8988T (cell line): ENCODE results near the gene ADAM12.
A peak's percentile ranks its signal among the peaks of the same experiment; 100 is the strongest.
"Not testable (repeated sequence)": the region's sequence is repeated elsewhere in the genome, so short reads cannot be mapped to it uniquely, and the experiment has no call there.

Experiments used
- DNase-seq: peaks from one replicate; pipeline ENCODE4 v3.0.0; 2011

ADAM12 gene

DNA sequence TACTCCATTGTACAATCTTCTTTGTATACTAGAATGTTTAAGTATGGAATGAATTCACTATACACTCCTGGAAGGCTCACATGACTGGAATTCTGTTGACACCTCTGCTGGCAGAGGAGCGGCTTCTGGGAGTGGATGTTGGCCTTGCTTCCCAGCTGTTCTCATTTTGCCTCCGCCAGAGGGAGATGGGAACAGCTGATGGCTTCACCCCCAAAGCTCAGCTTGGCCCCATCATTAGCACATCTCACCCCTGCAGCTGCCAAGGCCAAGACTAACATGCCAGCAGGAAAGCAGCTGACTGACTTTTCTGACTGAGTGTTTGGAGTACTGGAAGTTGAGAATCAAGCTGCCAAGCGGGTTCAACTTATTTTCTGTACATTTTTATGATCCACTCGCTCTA lies 15.1 kb downstream of the ADAM12 start:
- DNase-seq: no peak

DNA sequence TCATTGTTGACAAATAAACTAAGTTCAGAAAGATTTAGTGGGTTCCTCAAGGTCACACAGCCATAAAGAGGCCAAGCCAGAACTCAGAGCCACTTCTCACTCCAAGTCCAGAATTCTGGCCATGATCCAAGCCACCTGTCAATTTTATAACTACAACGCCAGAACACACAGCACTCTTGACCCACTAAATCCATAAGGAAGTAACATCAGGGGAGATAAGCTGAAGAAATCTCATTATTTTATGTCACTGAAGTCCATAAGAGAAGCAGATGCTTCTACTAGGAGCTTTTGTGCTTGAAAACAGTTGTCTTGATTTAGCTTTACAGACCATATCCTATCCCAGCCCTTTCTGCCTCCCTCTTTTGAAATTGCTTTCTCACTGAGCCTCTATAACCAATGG lies 15.9 kb downstream of the ADAM12 start:
- no peak for DNase-seq

DNA sequence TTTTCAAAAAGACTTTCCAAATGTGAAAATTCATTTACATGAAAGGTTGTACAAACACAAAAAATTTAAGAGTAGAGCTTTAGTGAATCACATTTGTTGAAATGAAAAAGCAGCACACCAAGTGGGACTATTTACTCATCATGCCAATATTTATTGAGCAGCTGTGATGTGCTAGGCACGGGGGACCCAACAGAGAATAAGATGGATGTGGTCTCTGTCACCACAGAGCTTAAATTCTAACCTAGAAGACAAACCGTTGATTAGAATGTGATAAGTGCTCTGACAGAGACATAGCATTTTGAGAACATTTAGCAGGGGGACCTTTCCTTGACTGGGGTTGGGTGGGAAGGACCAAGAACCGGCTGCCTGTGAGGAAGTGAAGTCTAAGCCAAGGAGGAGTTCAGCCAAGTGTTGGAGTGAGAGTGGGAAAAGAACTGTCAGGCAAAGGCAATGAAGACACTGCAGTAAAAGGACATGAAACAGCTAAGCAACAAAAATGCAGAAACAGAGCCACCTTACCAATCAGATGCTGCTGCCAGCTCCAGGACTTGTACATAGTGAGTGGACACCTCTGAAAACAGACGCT lies 19.1 kb downstream of the ADAM12 start:
- no peak for DNase-seq

DNA sequence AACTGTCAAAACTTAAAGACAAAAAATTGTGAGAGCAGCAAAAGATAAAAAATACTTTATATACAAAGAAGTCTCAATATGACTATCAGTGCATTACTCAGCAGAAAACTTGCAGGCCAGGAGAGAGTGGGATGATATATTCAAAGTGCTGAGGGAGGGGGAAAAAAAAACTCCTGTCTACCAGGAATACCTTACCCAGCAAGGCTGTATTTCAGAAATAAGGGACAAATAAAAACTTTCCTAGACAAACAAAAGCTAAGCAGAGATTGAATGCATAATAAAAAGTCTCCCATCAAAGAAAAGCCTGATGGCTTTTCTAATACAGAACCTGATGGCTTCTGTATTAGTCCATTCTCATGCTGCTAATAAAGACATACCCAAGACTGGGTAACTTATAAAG lies 31.1 kb downstream of the ADAM12 start:
- no peak for DNase-seq

DNA sequence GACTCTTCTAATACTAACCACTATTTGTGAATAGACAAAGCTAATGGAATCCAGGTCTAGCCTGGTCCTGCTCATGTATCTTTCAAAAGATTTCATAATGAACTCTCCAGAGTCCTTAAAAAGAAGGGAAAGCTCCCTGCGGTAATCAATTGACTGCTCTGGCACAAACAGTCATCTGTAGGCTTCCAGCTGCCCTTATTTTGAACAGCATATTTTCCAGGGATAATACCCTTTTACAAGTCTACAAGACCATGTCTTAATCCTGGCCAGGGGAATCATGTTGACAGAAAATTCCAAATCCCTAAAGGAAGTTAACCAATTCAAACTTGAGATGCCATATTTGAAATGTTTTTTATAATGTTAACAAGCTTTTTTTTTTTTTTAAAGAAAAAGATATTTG lies 34.6 kb downstream of the ADAM12 start:
- no peak for DNase-seq

DNA sequence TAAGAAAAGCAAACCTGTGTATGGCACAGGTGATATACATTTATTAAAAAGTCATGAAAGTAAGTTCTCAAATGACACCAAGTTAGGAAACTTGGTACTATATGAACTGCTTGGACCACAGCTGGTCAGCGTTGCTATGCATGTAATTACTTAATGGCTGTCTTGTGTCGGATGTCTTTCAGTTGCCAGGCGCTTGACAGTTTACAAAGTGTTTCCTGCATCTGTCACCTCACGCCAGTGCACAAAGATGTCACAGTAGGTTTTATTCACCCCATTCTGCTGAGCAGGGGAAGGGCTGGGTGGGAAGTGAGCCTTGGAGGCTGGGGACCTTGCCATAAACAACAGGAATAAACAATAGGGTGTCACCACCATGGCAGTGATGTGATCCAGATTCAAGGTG lies 35.8 kb downstream of the ADAM12 start:
- DNase-seq: no peak

DNA sequence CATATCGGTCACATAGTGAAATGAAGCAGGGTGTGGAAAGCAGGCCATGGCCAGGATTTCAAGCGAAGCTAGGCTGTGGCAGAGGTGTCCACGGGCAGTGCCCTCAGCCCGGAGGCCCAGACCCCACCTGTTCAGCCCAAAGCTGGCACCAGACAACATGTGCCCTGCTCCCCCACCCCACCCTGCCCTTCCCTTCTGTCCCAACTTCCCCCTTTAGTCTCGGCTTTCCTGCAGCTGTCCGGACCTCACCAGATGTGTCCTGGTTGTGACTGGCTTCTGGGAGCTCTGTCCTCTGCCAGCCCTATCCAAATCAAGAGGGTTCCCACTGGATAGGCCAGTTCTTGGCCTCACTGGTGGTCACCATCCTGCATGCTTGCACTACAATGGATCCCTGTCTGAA lies 37.3 kb downstream of the ADAM12 start:
- no peak for DNase-seq

DNA sequence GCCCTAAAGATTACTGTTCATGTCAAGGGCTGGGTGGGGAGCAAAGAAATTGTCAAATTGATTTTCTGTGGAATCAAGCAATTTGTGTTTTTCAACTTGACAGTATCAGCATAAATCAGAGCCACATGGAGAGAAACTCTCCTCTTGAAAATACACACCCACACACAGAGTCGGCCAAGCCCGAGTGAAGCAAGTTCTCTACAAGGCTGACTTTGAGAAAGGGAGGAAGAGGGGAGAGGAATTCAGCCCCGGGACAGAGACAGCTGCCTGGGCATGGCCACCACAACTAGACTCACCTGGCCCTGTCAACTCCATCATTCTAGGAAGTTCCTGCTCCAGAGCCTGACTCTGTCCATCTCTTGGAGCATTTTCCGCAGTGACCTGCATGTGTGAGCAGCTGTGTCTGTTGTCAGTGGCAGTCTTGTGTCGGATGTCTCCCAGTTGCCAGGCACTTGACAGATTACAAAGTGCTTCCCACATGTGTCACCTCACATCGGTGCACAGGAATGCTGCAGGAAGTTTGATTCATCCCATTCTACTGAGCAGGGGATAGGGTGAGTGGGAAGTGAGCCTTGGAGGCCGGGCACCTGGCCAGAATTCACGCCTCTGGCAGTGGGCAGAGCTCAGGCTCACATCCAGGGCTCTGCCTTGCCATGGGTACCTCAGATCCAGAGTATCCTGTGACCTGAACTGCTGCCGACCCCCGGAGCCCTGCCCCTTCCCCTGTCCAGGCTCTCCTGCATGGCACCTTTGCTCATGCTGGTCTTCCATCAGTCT lies 37.9 kb downstream of the ADAM12 start:
- peak; percentile 55 for DNase-seq

DNA sequence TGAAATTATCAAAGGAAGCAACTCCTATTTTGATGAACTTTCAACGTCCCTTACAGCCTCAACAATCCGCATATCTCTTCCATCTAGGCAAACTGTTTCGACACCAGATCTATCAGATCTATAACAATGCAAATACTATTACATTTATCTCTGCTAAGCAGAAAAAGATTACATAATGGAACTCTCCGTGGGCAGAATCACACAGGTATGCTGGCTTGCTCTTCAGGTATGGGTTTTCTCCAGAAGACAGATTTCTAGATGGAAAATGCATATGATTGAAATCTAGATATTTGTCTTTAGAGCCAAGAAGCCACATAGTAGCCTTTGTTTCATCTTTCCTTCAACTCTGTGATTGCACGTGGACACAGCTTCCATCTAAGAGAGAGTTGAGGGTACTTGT lies 38.6 kb downstream of the ADAM12 start:
- DNase-seq: no peak

DNA sequence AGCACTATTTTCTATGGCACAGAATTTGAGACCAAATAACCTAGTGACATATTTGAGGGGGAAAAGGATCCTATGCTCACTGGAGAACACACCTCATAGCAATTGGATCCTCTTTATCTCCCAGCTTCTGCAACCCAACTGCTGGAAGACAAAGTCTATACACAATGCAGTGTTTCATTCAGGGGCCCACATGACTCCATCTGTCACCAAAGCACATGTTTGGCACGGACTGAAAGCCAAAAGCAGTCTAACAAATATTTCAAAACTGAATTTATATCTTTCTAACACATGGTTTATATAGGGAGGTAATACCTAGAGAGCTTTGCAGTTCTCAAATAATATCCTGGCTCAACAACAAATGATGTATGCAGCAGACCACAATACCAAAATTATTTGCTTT lies 39.2 kb downstream of the ADAM12 start:
- DNase-seq: no peak

DNA sequence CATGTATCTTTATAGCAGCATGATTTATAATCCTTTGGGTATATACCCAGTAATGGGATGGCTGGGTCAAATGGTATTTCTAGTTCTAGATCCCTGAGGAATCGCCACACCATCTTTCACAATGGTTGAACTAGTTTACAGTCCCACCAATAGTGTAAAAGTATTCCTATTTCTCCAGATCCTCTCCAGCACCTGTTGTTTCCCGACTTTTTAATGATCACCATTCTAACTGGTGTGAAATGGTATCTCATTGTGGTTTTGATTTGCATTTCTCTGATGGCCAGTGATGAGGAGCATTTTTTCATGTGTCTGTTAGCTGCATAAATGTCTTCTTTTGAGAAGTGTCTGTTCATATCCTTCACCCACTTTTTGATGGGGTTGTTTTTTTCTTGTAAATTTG lies 44.8 kb downstream of the ADAM12 start:
- DNase-seq: not testable (repeated sequence)

DNA sequence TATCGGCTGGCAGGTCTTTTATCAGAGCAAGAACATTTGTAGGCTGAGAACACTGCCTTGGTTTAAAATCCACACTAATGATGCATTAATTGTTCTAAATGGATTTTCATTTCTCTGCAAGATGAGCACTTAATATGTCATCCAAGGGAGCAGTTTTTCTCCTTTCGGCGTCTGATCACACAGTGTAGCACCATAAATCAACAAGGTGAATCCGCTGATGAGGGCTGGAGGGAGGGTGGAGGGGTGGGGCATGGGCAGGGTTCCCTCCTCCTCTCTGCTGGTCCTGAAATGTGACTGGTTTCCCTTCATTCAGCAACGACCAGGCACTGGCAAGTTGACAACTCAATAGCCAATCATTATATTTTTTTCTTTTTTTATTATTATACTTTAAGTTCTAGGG lies 45.6 kb downstream of the ADAM12 start:
- no peak for DNase-seq

DNA sequence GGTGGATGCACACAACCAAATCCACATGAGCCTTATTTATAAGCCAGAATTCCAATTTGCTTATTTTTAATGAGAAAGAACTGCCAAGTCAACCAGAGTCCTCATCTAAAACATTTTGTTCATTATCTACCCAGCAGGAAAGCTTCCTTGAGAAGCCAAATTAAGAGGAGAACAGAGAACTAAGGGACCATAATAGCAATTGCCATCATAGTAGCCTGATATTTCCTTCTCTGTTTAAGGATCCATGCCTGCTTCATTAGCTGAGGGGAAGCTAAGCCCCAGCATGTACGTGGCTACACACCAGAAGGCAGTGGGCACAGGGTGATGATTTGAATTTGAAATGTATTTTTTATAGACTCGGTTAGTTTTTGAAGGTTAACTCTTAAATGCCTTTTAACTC lies 46.8 kb downstream of the ADAM12 start:
- no peak for DNase-seq

DNA sequence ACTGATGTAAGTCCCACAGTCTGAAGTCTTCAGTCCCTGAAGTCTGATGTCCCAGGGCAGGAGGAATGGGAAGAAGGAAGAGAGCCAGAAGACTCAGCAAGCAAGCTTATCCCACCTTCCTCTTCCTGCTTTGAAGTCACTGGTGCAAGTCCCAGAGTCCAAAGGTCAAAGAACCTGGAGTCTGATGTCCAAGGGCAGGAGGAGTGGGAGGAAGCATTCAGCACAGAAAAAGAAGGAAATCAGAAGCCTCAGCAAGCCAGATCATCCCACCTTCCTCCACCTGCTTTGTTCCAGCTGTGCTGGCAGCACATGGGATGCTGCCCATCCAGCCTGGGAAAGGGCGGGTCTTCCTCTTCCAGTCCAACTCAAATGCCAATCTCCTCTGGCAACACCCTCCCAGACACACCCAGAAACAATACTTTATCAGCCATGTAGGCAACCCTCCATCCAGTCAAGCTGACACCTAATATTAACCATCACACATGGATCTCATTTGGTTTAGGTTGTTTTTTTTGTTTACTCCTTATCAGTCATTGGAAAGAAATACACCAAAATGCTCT lies 50.9 kb downstream of the ADAM12 start:
- no peak for DNase-seq

DNA sequence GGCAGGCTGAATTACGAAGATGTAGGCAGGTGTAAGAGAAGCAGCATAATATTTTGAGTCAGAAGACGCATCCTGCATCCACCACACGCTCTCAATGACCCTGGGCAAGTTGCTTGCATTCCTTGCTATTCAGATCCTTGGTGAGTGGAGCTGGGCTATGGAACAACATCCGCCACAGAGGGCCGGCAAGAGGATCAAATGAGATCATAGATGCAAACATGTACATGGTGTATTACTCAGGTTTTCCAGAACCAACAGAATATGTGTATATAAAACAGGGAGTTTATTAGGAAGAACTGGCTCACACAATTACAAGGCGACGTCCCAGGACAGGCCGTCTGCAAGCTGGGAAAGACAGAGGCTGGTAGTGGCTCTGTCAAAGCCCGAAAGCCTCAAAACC lies 51.5 kb downstream of the ADAM12 start:
- no peak for DNase-seq

DNA sequence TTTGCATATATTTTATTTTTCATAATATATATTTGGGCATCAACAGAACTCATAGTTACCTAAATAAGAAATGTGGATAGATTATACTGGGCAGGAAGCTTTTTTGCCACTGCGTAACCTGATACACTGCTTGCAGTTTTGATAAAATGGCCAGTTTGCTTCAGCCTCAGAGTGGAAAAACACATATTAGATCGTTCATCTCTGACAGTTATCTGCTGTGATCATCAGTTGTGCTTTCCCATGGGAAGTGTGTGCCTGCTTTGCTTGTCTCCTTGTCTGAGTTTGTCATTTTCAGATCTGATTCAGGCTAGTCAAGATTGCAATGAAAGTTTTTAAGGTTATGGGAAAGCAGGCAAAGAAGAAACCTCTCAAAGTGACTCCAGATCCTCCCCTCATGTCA lies 54.0 kb downstream of the ADAM12 start:
- DNase-seq: no peak

DNA sequence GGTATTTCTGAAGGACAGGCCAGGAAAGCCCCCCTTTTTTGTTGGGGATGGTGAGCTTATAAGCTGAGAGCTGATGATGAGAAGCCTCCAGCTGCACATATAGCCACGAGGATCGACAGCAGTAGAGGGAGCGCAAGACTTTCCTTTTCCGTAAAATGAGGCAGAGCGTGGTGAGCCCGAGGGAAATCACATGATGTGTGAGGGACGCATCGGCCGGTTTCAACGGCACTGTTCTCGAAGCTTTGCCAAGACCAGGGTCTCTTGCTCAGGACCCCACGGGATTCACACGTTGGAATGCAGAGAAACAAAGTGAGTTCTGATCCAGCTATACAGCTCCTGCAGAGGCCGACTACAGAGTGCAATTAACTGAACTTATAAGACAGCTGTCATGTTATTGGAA lies 55.7 kb downstream of the ADAM12 start:
- DNase-seq: no peak

DNA sequence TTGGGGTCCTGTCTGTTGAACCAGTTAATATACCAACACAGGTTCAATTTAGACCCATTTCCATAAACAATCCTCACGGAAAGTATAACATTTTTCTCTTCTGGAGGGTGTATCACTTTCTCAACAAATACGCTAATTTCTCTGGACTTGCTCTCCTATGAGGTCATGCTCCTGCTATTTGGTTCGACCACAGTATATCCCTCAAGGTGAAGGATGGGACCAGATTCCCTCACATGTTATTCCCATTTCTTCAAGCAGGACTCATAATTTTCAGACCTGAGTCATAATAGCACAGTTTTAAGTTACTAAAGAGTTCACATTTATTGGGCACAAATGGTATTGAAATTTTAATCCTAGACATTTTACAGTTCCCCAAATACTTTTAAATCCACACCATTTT lies 57.2 kb downstream of the ADAM12 start:
- DNase-seq: no peak

DNA sequence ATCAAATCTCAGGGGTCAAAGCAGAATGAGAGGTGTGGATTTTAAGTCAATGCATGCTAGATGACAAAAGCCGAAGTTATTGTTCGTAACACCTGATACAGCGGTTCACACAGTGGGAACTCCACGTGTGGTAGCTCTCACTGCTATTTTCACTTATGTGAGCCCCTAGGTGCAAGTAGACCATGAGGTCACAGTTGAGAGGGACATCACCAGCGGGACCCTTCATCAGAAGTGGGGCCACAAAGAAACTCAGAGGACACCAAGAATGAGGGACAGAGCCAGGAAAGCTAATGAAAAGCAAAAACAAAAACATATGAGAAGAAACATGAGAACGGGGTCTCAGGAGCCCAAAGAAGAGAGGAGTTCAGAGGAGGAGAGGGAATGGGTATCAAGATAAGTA lies 63.5 kb downstream of the ADAM12 start:
- DNase-seq: no peak

DNA sequence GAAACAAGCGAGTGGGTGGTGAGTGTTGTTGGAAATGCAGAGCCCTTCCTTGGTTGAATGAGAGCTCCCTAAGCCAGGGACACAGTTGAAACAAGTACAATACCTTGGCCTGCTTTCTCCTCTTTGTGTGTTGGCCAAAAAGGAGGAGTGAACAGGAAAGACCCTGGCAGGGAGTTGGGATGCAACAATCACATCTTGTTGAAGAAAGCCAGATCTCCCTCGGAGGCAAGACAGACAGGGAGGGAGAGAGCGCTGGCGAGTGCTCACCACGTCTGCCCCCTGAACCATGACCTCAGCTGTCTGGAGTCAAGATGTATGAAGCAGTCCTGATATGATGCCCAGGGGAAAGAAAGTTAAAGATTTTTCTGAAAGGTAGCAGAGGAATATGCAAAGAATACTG lies 66.8 kb downstream of the ADAM12 start:
- DNase-seq: no peak

DNA sequence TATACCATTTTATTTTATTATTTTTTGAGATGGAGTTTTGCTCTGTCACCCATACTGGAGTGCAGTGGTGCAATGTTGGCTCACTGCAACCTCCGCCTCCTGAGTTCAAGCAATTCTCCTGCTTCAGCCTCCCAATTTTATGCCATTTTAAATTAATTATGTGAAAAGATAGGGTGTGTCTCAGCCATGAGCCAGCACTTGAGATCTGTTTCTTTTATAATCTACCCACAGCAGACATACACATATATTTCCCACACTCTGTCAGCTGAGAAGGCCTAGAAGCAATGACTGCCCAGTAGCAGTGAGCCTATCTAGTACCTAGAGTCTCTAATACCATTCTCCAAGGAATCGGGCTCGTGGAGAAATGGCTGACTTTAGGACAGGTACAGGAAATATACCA lies 70.5 kb downstream of the ADAM12 start:
- DNase-seq: no peak

DNA sequence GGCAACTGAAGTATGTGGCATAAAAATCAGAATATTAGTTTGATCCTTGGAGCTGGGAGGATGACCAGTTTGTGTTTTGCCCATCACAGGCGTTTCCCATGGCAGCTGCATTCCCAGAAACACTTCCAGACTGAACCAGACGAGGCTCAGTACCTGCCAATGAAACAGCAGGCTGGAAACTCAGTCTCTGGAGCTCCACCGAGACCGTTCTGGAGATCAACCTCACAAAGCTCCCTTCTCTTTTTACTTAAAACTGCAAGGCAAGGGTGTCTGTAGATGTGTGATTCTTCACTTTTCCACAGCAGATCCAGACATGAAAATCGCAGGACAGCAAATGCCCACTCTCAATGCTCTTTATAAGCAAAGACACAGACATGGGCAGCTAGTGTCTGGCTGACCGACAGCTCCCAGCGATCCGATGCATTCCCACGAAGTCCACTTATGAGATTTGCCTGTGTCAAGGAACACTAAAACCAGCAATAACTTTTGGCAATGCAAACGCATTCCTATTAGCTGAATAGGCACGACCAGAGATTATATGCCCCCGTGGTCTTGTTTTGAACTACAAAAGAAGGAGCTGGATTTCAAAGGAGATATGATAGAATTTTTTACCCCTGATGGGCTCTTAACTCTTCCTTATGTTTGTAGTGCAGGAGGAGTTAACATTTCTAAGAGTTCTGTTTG lies 72.6 kb downstream of the ADAM12 start:
- DNase-seq: no peak

DNA sequence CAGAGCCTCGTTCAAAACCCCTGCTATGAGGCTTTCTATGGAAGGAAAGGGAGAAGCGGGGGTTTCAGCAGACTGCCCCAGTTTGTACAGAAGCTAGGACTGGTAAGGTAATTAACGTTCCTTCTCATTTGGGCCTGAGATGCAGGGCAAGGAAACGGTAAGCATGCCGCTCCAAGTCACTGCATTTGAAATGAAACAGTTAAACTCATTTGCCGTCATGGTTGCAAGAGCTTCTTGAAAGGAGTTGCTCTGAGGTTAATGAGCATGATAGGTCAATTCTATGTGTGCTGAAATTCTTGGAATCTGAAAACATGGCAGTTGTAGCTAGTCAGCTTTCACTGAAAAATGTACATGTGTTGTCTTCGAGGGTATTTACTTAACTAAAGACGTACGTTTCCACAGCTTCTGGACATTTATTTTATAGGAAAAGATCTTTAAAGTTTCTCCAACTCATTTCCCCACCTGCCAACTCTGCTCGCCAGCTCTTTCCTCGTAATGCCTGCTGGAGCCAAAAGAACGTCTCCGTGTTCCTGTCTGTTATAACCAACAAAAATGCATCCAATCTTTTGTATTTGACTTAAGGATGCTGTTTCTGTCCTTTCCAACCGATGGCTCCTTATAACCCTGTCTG lies 73.3 kb downstream of the ADAM12 start:
- DNase-seq: no peak

DNA sequence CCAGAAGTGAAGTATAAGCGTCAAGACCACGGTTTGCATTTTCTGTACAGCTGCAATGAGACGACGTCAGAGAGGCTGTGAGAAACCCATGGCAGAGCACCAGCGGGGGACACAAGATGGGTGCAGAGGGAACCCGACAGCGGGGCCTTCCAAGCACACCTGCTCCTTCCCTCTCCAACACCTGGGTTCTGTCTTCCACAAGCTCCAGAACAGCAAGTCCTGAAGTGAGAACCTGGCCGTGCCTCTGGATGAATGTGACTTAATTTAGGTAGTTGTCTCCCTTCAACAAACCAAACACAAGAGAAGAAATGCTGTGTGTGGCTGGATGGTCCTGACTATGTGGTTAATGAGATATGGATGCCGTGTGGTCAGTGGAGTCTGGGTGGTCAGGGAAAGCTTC lies 76.1 kb downstream of the ADAM12 start:
- no peak for DNase-seq
